Measurements from ENCODE around the gene TTC39C. TPM values are rescaled to one million over a fixed set of nuclear protein-coding genes. Genes with fewer than 3 reads are reported as not detected.

TTC39C gene
- total and polyA plus RNA-seq, 2 of the 8 experiments (the other 6 are each of a cell fraction or from before 2014, with no cell fraction given), result 8.1 to 79.1 TPM

- TF ChIP-seq NANOG (IDR thresholded peaks at IDR 0.05; ENCODE audit: insufficient read depth, low read depth, low read length, poor library complexity, severe bottlenecking) (no peak), JUN (IDR thresholded peaks at IDR 0.05; ENCODE audit: low read depth, low read length) (no peak), FOSL1 (IDR thresholded peaks at IDR 0.05; ENCODE audit: insufficient read depth, low read depth, low read length) (no peak), ATF3 (IDR thresholded peaks at IDR 0.05; ENCODE audit: insufficient read depth, low read depth, low read length) (no peak), CEBPB (IDR thresholded peaks at IDR 0.05; ENCODE audit: low read depth, low read length) (no peak), TBP (IDR thresholded peaks at IDR 0.05; ENCODE audit: low read depth, low read length) (no peak), TEAD4 (IDR thresholded peaks at IDR 0.05; ENCODE audit: low read depth, low read length) (no peak)
Measured at GRCh38 chr18:23981369-23981980, 33.1 kb upstream of the TTC39C start (continued).

Measured in H1 (cell line).